OCI-LY1 (cell line): Measurements from ENCODE around the gene DNAJB12.

Source experiments
- H2AFZ ChIP-seq: fragments of 200-600 bp; sonication (generic), shearing (Covaris generic); 2 replicates; pipeline ENCODE4 v1.6.0; 2014; ENCODE audit warnings: antibody characterized with exemption, mild to moderate bottlenecking, low read length
- H3F3A ChIP-seq: fragments of 200-600 bp; sonication (generic), shearing (Covaris generic); 2 replicates; pipeline ENCODE4 v1.6.0; 2014; ENCODE audit warnings: mild to moderate bottlenecking, antibody characterized with exemption, low read length, moderate library complexity; ENCODE audit not compliant: insufficient read depth
- H3K27ac ChIP-seq: fragments of 200-600 bp; sonication (generic); 2 replicates; pipeline ENCODE4 v1.5.1; 2014; ENCODE audit warnings: low read length, mixed run types, mild to moderate bottlenecking, low read depth; ENCODE audit not compliant: poor library complexity, severe bottlenecking
- H3K27me3 ChIP-seq: fragments of 200-600 bp; sonication (generic); 2 replicates; pipeline ENCODE4 v1.6.0; 2014; ENCODE audit warnings: antibody characterized with exemption, mild to moderate bottlenecking, low read length, moderate library complexity; ENCODE audit not compliant: insufficient read depth
- H3K36me3 ChIP-seq: fragments of 200-600 bp; sonication (generic); 2 replicates; pipeline ENCODE4 v1.6.1; 2014; ENCODE audit warnings: mild to moderate bottlenecking, antibody characterized with exemption, low read length, moderate library complexity, mixed read lengths; ENCODE audit not compliant: insufficient read depth
- H3K4me1 ChIP-seq: fragments of 200-600 bp; sonication (generic); 2 replicates; pipeline ENCODE4 v1.5.1; 2014; ENCODE audit warnings: mild to moderate bottlenecking, low read length, moderate library complexity; ENCODE audit not compliant: insufficient read depth, severe bottlenecking
- H3K4me2 ChIP-seq: fragments of 200-600 bp; sonication (generic), shearing (Covaris generic); 2 replicates; pipeline ENCODE4 v1.6.1; 2014; ENCODE audit warnings: low read length
- H3K4me3 ChIP-seq: fragments of 200-600 bp; sonication (generic); 2 replicates; pipeline ENCODE4 v1.5.1; 2014; ENCODE audit warnings: low read length, low read depth, mild to moderate bottlenecking, mixed read lengths; ENCODE audit not compliant: poor library complexity, severe bottlenecking
- H3K79me2 ChIP-seq: fragments of 200-600 bp; shearing (Covaris generic); 2 replicates; pipeline ENCODE4 v1.6.1; 2016; ENCODE audit warnings: mixed run types, low read length, mixed read lengths; ENCODE audit not compliant: insufficient read depth
- H3K9ac ChIP-seq: fragments of 200-600 bp; sonication (generic), shearing (Covaris generic); 2 replicates; pipeline ENCODE4 v1.6.1; 2014; ENCODE audit warnings: mild to moderate bottlenecking, low read length, mixed read lengths
- H3K9me2 ChIP-seq: fragments of 200-600 bp; sonication (generic), shearing (Covaris generic); 2 replicates; pipeline ENCODE4 v1.6.1; 2014; ENCODE audit warnings: low read depth, mild to moderate bottlenecking, low read length, mixed read lengths
- H3K9me3 ChIP-seq: fragments of 200-600 bp; shearing (Covaris generic); 2 replicates; pipeline ENCODE4 v1.6.1; 2014; ENCODE audit warnings: low read length, mixed read lengths
- H4K20me1 ChIP-seq: fragments of 200-600 bp; sonication (generic), shearing (Covaris generic); 2 replicates; pipeline ENCODE4 v1.6.0; 2016; ENCODE audit warnings: mild to moderate bottlenecking, low read length; ENCODE audit not compliant: insufficient read depth
- EZH2 ChIP-seq: fragments of 200-600 bp; sonication (generic), shearing (Covaris generic); IDR thresholded peaks from 2 replicates; pipeline ENCODE4 v1.8.0; 2017; ENCODE audit warnings: borderline replicate concordance, mixed run types, mild to moderate bottlenecking, antibody characterized with exemption, low read length, moderate library complexity, mixed read lengths
- TF ChIP-seq, protein P1 (sequence below): fragments of 200-600 bp; sonication (generic), shearing (Covaris generic); IDR thresholded peaks from 2 replicates; pipeline ENCODE4 v1.5.1; 2017; ENCODE audit warnings: mild to moderate bottlenecking, antibody characterized with exemption, low read length, moderate library complexity, mixed read lengths

DNAJB12 gene

DNA sequence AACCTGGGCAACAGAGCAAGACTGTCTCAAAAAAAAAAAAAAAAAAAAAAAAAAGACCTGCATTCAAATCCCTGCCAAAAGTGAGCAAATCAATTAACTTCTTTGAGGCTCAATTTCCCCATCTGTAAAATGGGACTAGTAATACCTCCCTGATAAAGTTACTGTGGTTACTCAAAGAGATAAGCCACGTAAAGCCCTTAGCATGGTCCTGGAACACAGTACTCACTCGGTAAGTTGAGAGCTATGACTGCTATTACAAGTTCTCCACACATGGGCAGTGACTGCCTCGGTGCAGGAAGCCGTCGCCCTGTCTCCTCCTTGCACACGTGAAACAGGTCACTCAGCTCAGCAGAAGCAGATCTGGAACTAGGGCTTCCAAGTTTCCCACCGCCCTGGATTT lies 43.1 kb downstream of the DNAJB12 start:
- Histone ChIP-seq H3K27ac (peak overlapping the region; percentile 51), H3K4me1 (peaks cover 46% of the 10 kb centered on the region), H3K36me3 (no peaks in the 10 kb centered on the region), H4K20me1 (no peaks in the 10 kb centered on the region), H3K9me3 (no peaks in the 10 kb centered on the region), H3K4me3 (no peak overlapping the region), H2AFZ (no peak overlapping the region), H3F3A (no peaks in the 10 kb centered on the region), H3K27me3 (no peaks in the 10 kb centered on the region), H3K9me2 (no peaks in the 10 kb centered on the region), H3K9ac (no peak overlapping the region), H3K4me2 (no peak overlapping the region; the same call in 1 of the 2 replicates), H3K79me2 (no peaks in the 10 kb centered on the region)
- TF ChIP-seq, protein P1, sequence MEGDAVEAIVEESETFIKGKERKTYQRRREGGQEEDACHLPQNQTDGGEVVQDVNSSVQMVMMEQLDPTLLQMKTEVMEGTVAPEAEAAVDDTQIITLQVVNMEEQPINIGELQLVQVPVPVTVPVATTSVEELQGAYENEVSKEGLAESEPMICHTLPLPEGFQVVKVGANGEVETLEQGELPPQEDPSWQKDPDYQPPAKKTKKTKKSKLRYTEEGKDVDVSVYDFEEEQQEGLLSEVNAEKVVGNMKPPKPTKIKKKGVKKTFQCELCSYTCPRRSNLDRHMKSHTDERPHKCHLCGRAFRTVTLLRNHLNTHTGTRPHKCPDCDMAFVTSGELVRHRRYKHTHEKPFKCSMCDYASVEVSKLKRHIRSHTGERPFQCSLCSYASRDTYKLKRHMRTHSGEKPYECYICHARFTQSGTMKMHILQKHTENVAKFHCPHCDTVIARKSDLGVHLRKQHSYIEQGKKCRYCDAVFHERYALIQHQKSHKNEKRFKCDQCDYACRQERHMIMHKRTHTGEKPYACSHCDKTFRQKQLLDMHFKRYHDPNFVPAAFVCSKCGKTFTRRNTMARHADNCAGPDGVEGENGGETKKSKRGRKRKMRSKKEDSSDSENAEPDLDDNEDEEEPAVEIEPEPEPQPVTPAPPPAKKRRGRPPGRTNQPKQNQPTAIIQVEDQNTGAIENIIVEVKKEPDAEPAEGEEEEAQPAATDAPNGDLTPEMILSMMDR: no peak
- TF ChIP-seq EZH2: no peak

DNA sequence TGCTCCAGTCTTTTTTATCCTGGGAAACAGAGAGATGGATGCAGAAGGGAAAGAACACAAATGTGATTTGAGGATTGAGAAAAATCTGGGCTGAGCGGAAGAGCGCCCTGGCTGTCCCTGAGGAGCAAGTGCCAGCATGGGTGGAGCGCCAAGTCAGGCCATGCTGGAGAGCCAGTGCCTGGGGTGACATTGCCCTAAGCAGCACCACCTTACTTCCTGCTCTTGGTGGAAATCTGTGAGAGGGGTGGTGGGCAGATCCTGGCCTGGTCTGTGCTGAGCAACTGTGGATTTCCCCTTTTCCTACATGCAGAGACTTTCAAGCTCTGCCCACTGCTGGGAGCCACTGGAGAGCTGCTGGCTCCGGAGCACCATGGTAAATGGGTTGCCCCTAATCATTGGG lies 44.1 kb downstream of the DNAJB12 start:
- no peaks in the 10 kb centered on the region for H3K9me3 ChIP-seq
- H3K27ac ChIP-seq: peak overlapping the region; percentile 38
- H3F3A ChIP-seq: 0 out of 2 replicates have a peak, but pooled peaks cover 3% of the 10 kb centered on the region
- no peaks in the 10 kb centered on the region for H3K79me2 ChIP-seq
- H3K9me2 ChIP-seq: no peaks in the 10 kb centered on the region
- no peak overlapping the region for H3K4me2 ChIP-seq
- H3K4me1 ChIP-seq: peaks cover 46% of the 10 kb centered on the region
- no peaks in the 10 kb centered on the region for H3K36me3 ChIP-seq
- no peak overlapping the region for H3K9ac ChIP-seq
- H4K20me1 ChIP-seq: no peaks in the 10 kb centered on the region
- no peaks in the 10 kb centered on the region for H3K27me3 ChIP-seq
- TF ChIP-seq, protein P1: no peak
- TF ChIP-seq EZH2: no peak
- no peak overlapping the region for H3K4me3 ChIP-seq
- H2AFZ ChIP-seq: no peak overlapping the region

DNA sequence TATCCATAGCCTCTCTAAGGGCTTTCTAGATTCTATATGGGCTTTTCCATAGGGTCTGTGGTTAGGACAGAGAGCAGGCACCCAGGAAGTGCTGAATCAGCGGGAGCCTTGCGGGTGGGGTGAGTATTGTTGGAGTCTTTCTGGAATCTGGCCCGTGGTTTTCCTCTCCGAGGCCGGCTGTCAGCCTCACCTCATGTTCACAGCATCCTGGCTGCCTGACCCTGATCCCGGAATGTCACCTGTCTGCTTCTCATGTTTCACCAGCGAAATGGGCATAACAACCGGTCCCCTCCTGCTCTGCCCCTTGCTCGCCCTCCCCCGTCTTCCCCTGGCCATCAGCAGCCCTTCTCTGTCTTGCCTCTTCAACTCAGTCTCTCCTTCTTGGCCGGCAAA lies 44.5 kb downstream of the DNAJB12 start:
- Histone ChIP-seq H3K4me2 (no peak overlapping the region), H4K20me1 (no peaks in the 10 kb centered on the region), H3K27me3 (no peaks in the 10 kb centered on the region), H3K9me3 (no peaks in the 10 kb centered on the region), H3K27ac (no peak overlapping the region), H3K9me2 (no peaks in the 10 kb centered on the region), H3K4me1 (peaks cover 47% of the 10 kb centered on the region), H3K9ac (no peak overlapping the region; the same call in 1 of the 2 replicates), H3K4me3 (no peak overlapping the region), H3F3A (peaks cover 4% of the 10 kb centered on the region; the same call in 1 of the 2 replicates), H2AFZ (no peak overlapping the region), H3K79me2 (no peaks in the 10 kb centered on the region), H3K36me3 (no peaks in the 10 kb centered on the region)
- TF ChIP-seq EZH2: no peak
- TF ChIP-seq, protein P1: no peak
